Mesenchymal stem cell (in vitro differentiated cells and primary cell): ENCODE data around the gene IL7R.

Source experiments
- DNase-seq: peaks from one replicate; pipeline ENCODE4 v3.0.0-alpha.2; 2013
- H2AFZ ChIP-seq: one replicate; pipeline ENCODE4 v1.6.1; 2013; ENCODE audit warnings: low read depth, mild to moderate bottlenecking, control low read depth, inconsistent platforms, low read length, moderate library complexity
- H2AK5ac ChIP-seq: 2 replicates; pipeline ENCODE4 v1.6.1; 2013; ENCODE audit warnings: low read length, moderate library complexity, mild to moderate bottlenecking, inconsistent platforms; ENCODE audit not compliant: severe bottlenecking
- H2BK120ac ChIP-seq: one replicate; pipeline ENCODE4 v1.6.1; 2013; ENCODE audit warnings: low read depth, mild to moderate bottlenecking, inconsistent platforms, low read length, moderate library complexity
- H2BK12ac ChIP-seq, 2 experiments: one replicate each; pipeline ENCODE4 v1.6.1; 2013; ENCODE audit warnings: inconsistent platforms in 2 of 2, low read length in 2 of 2, mild to moderate bottlenecking in 2 of 2, moderate library complexity in 2 of 2, control low read depth in 1 of 2
- H2BK15ac ChIP-seq: one replicate; pipeline ENCODE4 v1.6.1; 2013; ENCODE audit warnings: mild to moderate bottlenecking, low read depth, inconsistent platforms; ENCODE audit not compliant: poor library complexity, severe bottlenecking
- H2BK5ac ChIP-seq: 2 replicates; pipeline ENCODE4 v1.6.1; 2013; ENCODE audit warnings: low read depth, mild to moderate bottlenecking, low read length, control low read depth, inconsistent platforms; ENCODE audit not compliant: poor library complexity, severe bottlenecking
- H3K14ac ChIP-seq, 2 experiments: one replicate each; pipeline ENCODE4 v1.6.1; 2013; ENCODE audit warnings: inconsistent platforms in 2 of 2, low read length in 2 of 2, control low read depth in 1 of 2, mild to moderate bottlenecking in 1 of 2, moderate library complexity in 1 of 2
- H3K18ac ChIP-seq, 2 experiments: one replicate each; pipeline ENCODE4 v1.6.1; 2013; ENCODE audit warnings: inconsistent platforms in 2 of 2, low read length in 2 of 2, control low read depth in 1 of 2, low read depth in 1 of 2, mild to moderate bottlenecking in 1 of 2
- H3K23ac ChIP-seq, 2 experiments: one replicate each; pipeline ENCODE4 v1.6.1; 2013; ENCODE audit warnings: inconsistent platforms in 2 of 2, low read length in 2 of 2, mild to moderate bottlenecking in 2 of 2, moderate library complexity in 2 of 2, control low read depth in 1 of 2
- H3K27ac ChIP-seq: 2 replicates; pipeline ENCODE4 v1.5.1; 2013; ENCODE audit warnings: mild to moderate bottlenecking, moderate library complexity, low read length, control low read depth, inconsistent platforms; ENCODE audit not compliant: poor library complexity, severe bottlenecking
- H3K27me3 ChIP-seq, 2 experiments: 2 replicates each; pipeline versions ENCODE4 v1.6.1 to v1.7.0; 2013; ENCODE audit warnings: low read length in 2 of 2, mild to moderate bottlenecking in 2 of 2, moderate library complexity in 2 of 2, control low read depth in 1 of 2, inconsistent platforms in 1 of 2; ENCODE audit not compliant: control insufficient read depth in 1 of 2, insufficient read depth in 1 of 2
- H3K36me3 ChIP-seq, 2 experiments: 2 replicates each; pipeline versions ENCODE4 v1.6.1 to v1.7.0; 2013; ENCODE audit warnings: low read length in 2 of 2, control low read depth in 1 of 2, inconsistent platforms in 1 of 2, low read depth in 1 of 2, mild to moderate bottlenecking in 1 of 2; ENCODE audit not compliant: insufficient read depth in 2 of 2, control insufficient read depth in 1 of 2
- H3K4ac ChIP-seq, 2 experiments: one replicate each; pipeline ENCODE4 v1.6.1; 2013; ENCODE audit warnings: inconsistent platforms in 2 of 2, low read length in 2 of 2, mild to moderate bottlenecking in 2 of 2, moderate library complexity in 2 of 2, control low read depth in 1 of 2, low read depth in 1 of 2
- H3K4me1 ChIP-seq: 2 replicates; pipeline ENCODE4 v1.6.1; 2013; ENCODE audit warnings: low read depth, low read length, control low read depth; ENCODE audit not compliant: control insufficient read depth, insufficient read depth
- H3K4me2 ChIP-seq: 2 replicates; pipeline ENCODE4 v1.6.1; 2013; ENCODE audit warnings: low read length, mild to moderate bottlenecking, inconsistent platforms; ENCODE audit not compliant: poor library complexity, severe bottlenecking
- H3K4me3 ChIP-seq, 2 experiments: 2 replicates each; pipeline versions ENCODE4 v1.5.1 to v1.7.0; 2013; ENCODE audit warnings: low read length in 2 of 2, mild to moderate bottlenecking in 2 of 2, control low read depth in 1 of 2, low read depth in 1 of 2; ENCODE audit not compliant: insufficient read depth in 1 of 2
- H3K79me1 ChIP-seq: replicated peaks from 2 replicates; pipeline ENCODE4 v1.6.1; 2013; ENCODE audit warnings: mild to moderate bottlenecking, control low read depth, low read length, inconsistent platforms; ENCODE audit not compliant: poor library complexity, severe bottlenecking
- H3K9ac ChIP-seq: 2 replicates; pipeline ENCODE4 v1.7.0; 2013; ENCODE audit warnings: mild to moderate bottlenecking, low read length, moderate library complexity
- H3K9me3 ChIP-seq: 2 replicates; pipeline ENCODE4 v1.7.0; 2013; ENCODE audit warnings: mild to moderate bottlenecking, low read length; ENCODE audit not compliant: control insufficient read depth
- H4K8ac ChIP-seq: one replicate; pipeline ENCODE4 v1.6.1; 2013; ENCODE audit warnings: inconsistent platforms, mild to moderate bottlenecking, low read length, moderate library complexity
- H4K91ac ChIP-seq: one replicate; pipeline ENCODE4 v1.6.1; 2013; ENCODE audit warnings: mild to moderate bottlenecking, low read length, inconsistent platforms
- WGBS: methylation state at CpG from one replicate; pipeline ENCODE4 v1.1.7; 2013; ENCODE audit warnings: mixed read lengths; 5-methylcytosine and 5-hydroxymethylcytosine counted together

IL7R gene

DNA sequence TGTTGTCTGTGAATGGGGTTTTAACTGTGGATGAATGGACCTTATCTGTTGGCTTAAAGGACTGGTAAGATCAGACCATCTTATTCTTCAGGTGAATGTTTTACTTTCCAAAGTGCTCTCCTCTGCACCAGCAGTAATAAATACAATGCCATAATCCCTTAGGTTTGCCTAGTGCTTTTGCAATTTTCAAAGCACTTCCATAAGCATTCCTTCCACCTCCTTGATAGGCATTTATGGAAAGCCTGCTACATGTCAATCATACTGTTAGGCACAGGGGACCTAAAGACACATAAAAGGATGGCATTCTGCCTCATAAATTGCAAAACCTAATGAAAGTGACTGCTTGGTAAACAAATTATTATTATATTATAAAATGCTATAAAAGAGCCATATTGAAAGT, 21.4 kb downstream of the IL7R start:
- Histone ChIP-seq H4K91ac (no peak overlapping the region), H3K4me3 (no peak overlapping the region), H3K23ac (no peak overlapping the region), H2BK5ac (no peak overlapping the region), H3K36me3 (no peaks in the 10 kb centered on the region), H3K9me3 (no peaks in the 10 kb centered on the region), H3K4ac (no peak overlapping the region), H2AK5ac (no peak overlapping the region), H3K18ac (no peak overlapping the region), H2BK120ac (no peak overlapping the region), H2AFZ (no peak overlapping the region), H3K27ac (no peak overlapping the region), H4K8ac (no peak overlapping the region), H3K14ac (no peak overlapping the region), H3K79me1 (no peaks in the 10 kb centered on the region), H3K27me3 (no peaks in the 10 kb centered on the region), H3K4me2 (no peak overlapping the region), H3K4me1 (no peaks in the 10 kb centered on the region), H2BK12ac (no peak overlapping the region), H2BK15ac (no peak overlapping the region), H3K9ac (no peak overlapping the region)
- no peak for DNase-seq

DNA sequence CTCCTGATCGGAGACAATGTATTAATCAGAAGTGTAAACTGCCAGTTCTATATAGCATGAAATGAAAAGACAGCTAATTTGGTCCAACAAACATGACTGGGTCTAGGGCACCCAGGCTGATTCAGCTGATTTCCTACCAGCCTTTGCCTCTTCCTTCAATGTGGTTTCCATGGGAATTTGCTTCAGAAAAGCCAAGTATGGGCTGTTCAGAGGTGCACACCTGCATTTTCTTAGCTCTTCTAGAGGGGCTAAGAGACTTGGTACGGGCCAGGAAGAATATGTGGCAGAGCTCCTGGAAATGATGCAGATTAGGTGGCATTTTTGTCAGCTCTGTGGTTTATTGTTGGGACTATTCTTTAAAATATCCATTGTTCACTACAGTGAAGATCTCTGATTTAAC, 22.4 kb downstream of the IL7R start:
- no peak overlapping the region for H2AK5ac ChIP-seq
- no peak overlapping the region for H4K91ac ChIP-seq
- WGBS: 86% methylated on average over 2 of the region's 2 CpGs
- H3K27ac ChIP-seq: no peak overlapping the region
- H3K4me3 ChIP-seq: no peak overlapping the region
- H3K4me1 ChIP-seq: no peaks in the 10 kb centered on the region
- H2BK5ac ChIP-seq: no peak overlapping the region
- H3K4ac ChIP-seq: no peak overlapping the region
- H3K36me3 ChIP-seq: no peaks in the 10 kb centered on the region
- no peak overlapping the region for H3K23ac ChIP-seq
- H3K79me1 ChIP-seq: no peaks in the 10 kb centered on the region
- no peaks in the 10 kb centered on the region for H3K9me3 ChIP-seq
- no peak overlapping the region for H4K8ac ChIP-seq
- H2BK12ac ChIP-seq: no peak overlapping the region
- no peak overlapping the region for H2BK15ac ChIP-seq
- H3K9ac ChIP-seq: no peak overlapping the region
- no peak overlapping the region for H2BK120ac ChIP-seq
- no peak overlapping the region for H2AFZ ChIP-seq
- H3K4me2 ChIP-seq: no peak overlapping the region
- no peaks in the 10 kb centered on the region for H3K27me3 ChIP-seq
- no peak overlapping the region for H3K14ac ChIP-seq
- peak overlapping the region in 1 of 2 experiments; percentile 2 for H3K18ac ChIP-seq
- DNase-seq: no peak

DNA sequence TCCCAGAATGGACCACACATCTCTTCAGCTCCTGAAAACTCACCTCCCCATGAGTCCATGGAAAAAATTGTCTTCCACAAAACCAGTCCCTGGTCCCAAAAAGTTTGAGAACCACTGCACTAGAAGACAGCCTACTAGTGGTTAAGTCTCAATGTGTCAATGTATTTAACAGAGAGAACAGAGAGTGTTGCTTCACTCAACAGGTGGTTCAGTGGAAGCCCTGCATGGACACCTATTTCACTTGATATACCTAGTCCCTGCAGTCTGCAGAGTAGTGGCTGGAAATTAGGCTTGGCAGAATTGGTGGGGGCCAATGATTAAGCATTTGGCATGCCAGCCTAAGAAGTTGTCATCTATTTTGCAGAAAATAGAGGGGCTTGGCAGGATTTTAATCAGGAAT, 23.0 kb downstream of the IL7R start:
- Histone ChIP-seq H3K18ac (no peak overlapping the region), H3K9ac (no peak overlapping the region), H3K27ac (no peak overlapping the region), H2BK120ac (no peak overlapping the region), H2AK5ac (no peak overlapping the region), H4K8ac (no peak overlapping the region), H3K4me2 (no peak overlapping the region), H3K4me1 (peaks cover 1% of the 10 kb centered on the region), H3K14ac (no peak overlapping the region), H3K9me3 (no peaks in the 10 kb centered on the region), H2BK5ac (no peak overlapping the region), H4K91ac (no peak overlapping the region), H3K4ac (no peak overlapping the region), H3K36me3 (no peaks in the 10 kb centered on the region), H3K4me3 (no peak overlapping the region), H2AFZ (no peak overlapping the region), H3K27me3 (no peaks in the 10 kb centered on the region), H3K23ac (no peak overlapping the region), H2BK15ac (no peak overlapping the region), H2BK12ac (no peak overlapping the region), H3K79me1 (no peaks in the 10 kb centered on the region)
- DNase-seq: no peak

DNA sequence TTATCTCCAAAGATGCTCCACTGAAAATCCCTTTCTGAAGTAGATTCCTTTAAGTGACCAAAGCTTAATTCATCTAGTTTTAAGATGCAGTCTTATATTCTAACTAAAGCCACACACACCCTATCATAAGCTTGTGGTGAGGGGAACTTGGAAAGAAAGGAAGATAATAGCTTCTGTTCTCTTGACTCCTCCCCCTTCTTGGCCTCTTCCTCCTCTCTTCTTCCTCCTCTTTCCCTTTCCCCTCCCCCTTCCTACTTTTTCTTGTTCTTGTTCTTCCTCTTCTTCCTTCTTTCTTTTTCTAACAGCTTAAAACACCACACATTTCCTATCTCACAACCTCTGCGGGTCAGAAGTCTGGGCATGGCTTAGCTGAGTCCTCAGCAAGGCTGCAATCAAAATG, 23.5 kb downstream of the IL7R start:
- Histone ChIP-seq H3K14ac (no peak overlapping the region), H3K9ac (no peak overlapping the region), H2BK15ac (no peak overlapping the region), H4K91ac (no peak overlapping the region), H3K27ac (no peak overlapping the region), H4K8ac (no peak overlapping the region), H3K18ac (no peak overlapping the region), H3K27me3 (no peaks in the 10 kb centered on the region), H3K36me3 (no peaks in the 10 kb centered on the region), H3K9me3 (no peaks in the 10 kb centered on the region), H3K4me3 (no peak overlapping the region), H3K23ac (no peak overlapping the region), H2BK12ac (no peak overlapping the region), H2AK5ac (no peak overlapping the region), H3K4ac (no peak overlapping the region), H3K4me1 (peaks cover 1% of the 10 kb centered on the region), H2AFZ (no peak overlapping the region), H3K4me2 (no peak overlapping the region), H3K79me1 (no peaks in the 10 kb centered on the region), H2BK120ac (no peak overlapping the region), H2BK5ac (no peak overlapping the region)
- 100% methylated on average over 1 of the region's 1 CpG for WGBS
- no peak for DNase-seq
